ENCODE results near the gene RIN3. TPM values are rescaled to one million over a fixed set of nuclear protein-coding genes. Genes with fewer than 3 reads are reported as not detected.

Gene RIN3
- total RNA-seq, 1 experiment from 2014 or later: 1.5 TPM

DNA sequence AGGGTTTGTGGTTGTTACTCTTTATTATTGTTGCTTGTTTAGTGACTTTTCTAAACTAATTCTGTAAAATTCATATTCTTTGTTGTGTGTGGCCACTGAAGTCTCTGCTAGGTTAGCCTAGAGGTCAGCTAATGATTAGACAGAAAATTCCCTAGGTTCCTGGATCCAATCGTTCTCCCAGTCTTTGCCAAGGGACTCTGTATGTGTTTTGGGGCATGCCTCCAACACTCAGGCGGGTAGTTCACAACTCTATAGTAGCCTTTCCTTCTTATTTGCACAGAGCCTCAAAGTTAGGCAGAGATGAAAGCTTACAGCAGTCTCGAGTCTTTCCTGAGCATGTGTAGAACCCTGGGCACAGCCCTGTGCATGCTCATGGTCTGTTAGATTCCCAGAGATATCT is 32.7 kb upstream of the RIN3 start:
- Histone ChIP-seq H2AK5ac (ENCODE audit: insufficient read length, low read length) (no peak overlapping the region), H3K4me2 (ENCODE audit: insufficient read depth, insufficient read length, low read length) (no peak overlapping the region), H3K14ac (ENCODE audit: insufficient read depth, low read length) (no peak overlapping the region), H4K91ac (ENCODE audit: insufficient read length, low read depth, low read length) (no peak overlapping the region), H2BK120ac (ENCODE audit: low read depth, low read length, poor library complexity, severe bottlenecking) (no peak overlapping the region), H4K20me1 (ENCODE audit: control insufficient read depth, insufficient read depth, insufficient read length) (no peaks in the 10 kb centered on the region), H3K9me3 (ENCODE audit: control insufficient read depth, low read depth, low read length) (no peaks in the 10 kb centered on the region), H2BK5ac (ENCODE audit: insufficient read length, low read length) (no peak overlapping the region), H3K23ac (ENCODE audit: insufficient read length, low read depth, low read length) (no peak overlapping the region), H4K5ac (ENCODE audit: insufficient read length, low read depth, low read length) (no peak overlapping the region), H3K23me2 (ENCODE audit: insufficient read length, low read depth, low read length, poor library complexity, severe bottlenecking) (no peaks in the 10 kb centered on the region), H2AFZ (ENCODE audit: low read length) (no peak overlapping the region), H3T11ph (ENCODE audit: low read length) (no peak overlapping the region), H3K4ac (ENCODE audit: low read depth, low read length) (no peak overlapping the region), H2BK20ac (ENCODE audit: low read depth, low read length, poor library complexity, severe bottlenecking) (no peak overlapping the region), H3K56ac (ENCODE audit: insufficient read length, low read depth, low read length) (no peak overlapping the region), H4K8ac (replicated peaks; ENCODE audit: insufficient read length, low read depth, low read length) (no peak overlapping the region), H3K79me2 (ENCODE audit: insufficient read depth, low read length) (no peaks in the 10 kb centered on the region), H3K4me1 (ENCODE audit: insufficient read depth, low read length) (no peaks in the 10 kb centered on the region), H3K18ac (ENCODE audit: insufficient read length, low read depth, low read length) (no peak overlapping the region), H2BK12ac (ENCODE audit: insufficient read length, low read depth, low read length) (no peak overlapping the region), H3K79me1 (ENCODE audit: insufficient read depth, low read depth, low read length, poor library complexity, severe bottlenecking) (no peaks in the 10 kb centered on the region), H3K27me3 (ENCODE audit: insufficient read depth, low read length) (no peaks in the 10 kb centered on the region; the same call in 1 of the 2 replicates), H3K9ac (ENCODE audit: extremely low read depth, insufficient read length, low read length) (no peak overlapping the region), H2BK15ac (ENCODE audit: low read depth, low read length) (no peak overlapping the region), H3K27ac (ENCODE audit: insufficient read length, low read depth, low read length) (no peak overlapping the region)
- H3K9me3 Mint-ChIP-seq: no peaks in the 10 kb centered on the region
- no peak overlapping the region; a peak in 1 of 7 replicates for H3K27ac Mint-ChIP-seq
- H3K4me3 Mint-ChIP-seq: no peak overlapping the region
- TF ChIP-seq, protein P1, sequence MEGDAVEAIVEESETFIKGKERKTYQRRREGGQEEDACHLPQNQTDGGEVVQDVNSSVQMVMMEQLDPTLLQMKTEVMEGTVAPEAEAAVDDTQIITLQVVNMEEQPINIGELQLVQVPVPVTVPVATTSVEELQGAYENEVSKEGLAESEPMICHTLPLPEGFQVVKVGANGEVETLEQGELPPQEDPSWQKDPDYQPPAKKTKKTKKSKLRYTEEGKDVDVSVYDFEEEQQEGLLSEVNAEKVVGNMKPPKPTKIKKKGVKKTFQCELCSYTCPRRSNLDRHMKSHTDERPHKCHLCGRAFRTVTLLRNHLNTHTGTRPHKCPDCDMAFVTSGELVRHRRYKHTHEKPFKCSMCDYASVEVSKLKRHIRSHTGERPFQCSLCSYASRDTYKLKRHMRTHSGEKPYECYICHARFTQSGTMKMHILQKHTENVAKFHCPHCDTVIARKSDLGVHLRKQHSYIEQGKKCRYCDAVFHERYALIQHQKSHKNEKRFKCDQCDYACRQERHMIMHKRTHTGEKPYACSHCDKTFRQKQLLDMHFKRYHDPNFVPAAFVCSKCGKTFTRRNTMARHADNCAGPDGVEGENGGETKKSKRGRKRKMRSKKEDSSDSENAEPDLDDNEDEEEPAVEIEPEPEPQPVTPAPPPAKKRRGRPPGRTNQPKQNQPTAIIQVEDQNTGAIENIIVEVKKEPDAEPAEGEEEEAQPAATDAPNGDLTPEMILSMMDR (conservative IDR thresholded peaks at IDR 0.05): no peak
- WGBS (ENCODE audit: extremely low coverage, insufficient read length, low lambda C conversion rate): no CpG with 5 or more reads among the region's 3 CpGs
- H3K4me1 Mint-ChIP-seq: peaks cover 0 to 7% of the 10 kb centered on the region in 2 experiments; a peak in 3 of 4 replicates
- no peak for DNase-seq
- H3K27me3 Mint-ChIP-seq (ENCODE audit: low read depth): peaks cover 25% of the 10 kb centered on the region
- H3K36me3 Mint-ChIP-seq (ENCODE audit: insufficient read depth in 1 of 3, low read depth in 3 of 3): no peaks in the 10 kb centered on the region
